ENCODE results near the gene SDF2.

GRCh38 chr17:28698253-28698941 lies 36.7 kb upstream of the SDF2 start:
- TF ChIP-seq, protein P1, sequence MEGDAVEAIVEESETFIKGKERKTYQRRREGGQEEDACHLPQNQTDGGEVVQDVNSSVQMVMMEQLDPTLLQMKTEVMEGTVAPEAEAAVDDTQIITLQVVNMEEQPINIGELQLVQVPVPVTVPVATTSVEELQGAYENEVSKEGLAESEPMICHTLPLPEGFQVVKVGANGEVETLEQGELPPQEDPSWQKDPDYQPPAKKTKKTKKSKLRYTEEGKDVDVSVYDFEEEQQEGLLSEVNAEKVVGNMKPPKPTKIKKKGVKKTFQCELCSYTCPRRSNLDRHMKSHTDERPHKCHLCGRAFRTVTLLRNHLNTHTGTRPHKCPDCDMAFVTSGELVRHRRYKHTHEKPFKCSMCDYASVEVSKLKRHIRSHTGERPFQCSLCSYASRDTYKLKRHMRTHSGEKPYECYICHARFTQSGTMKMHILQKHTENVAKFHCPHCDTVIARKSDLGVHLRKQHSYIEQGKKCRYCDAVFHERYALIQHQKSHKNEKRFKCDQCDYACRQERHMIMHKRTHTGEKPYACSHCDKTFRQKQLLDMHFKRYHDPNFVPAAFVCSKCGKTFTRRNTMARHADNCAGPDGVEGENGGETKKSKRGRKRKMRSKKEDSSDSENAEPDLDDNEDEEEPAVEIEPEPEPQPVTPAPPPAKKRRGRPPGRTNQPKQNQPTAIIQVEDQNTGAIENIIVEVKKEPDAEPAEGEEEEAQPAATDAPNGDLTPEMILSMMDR (IDR thresholded peaks at IDR 0.05; ENCODE audit: insufficient read depth, low read length, poor library complexity, severe bottlenecking), result no peak
- TF ChIP-seq EZH2phosphoT487 (conservative IDR thresholded peaks at IDR 0.05; ENCODE audit: low read length), result no peak

All from SU-DHL-6 (cell line).